Right kidney (tissue), 9 donors: Measurements from ENCODE around the gene TGM6.

Experiments used
- DNase-seq: peaks from one replicate; pipeline ENCODE4 v3.0.0-alpha.2; 2016
- long read RNA-seq, 8 donors: transcript quantifications; one replicate each; lab custom pipeline, GENCODE V29; 2026

The TGM6 gene
- long read RNA-seq, donor 1 = 0 reads
- long read RNA-seq, donor 2 = 0 reads
- long read RNA-seq, donor 3 = 0 reads
- long read RNA-seq, donor 4, partial matches to known transcripts = 158 of 401 reads
- long read RNA-seq, donor 4, other reads (novel, unspliced or antisense) = 243 of 401 reads
- long read RNA-seq, donor 5 = 0 reads
- long read RNA-seq, donor 6 = 0 reads
- long read RNA-seq, donor 7 = 0 reads
- long read RNA-seq, donor 8 = 0 reads

- DNase-seq = no peak
Measured at GRCh38 chr20:2380601-2381000, at the start of gene TGM6. Gene TGM6, plus strand, starts transcription at chr20:2380901. Its CDS starts 68 bp downstream, at chr20:2380969.

- DNase-seq = no peak
Measured at GRCh38 chr20:2331106-2331505, 49.6 kb upstream of the TGM6 start.

- DNase-seq = no peak
Measured at GRCh38 chr20:2331901-2332565, 48.7 kb upstream of the TGM6 start.

- no peak for DNase-seq
Measured at GRCh38 chr20:2332711-2333110, 48.0 kb upstream of the TGM6 start.

- DNase-seq = no peak
Measured at GRCh38 chr20:2333821-2334220, 46.9 kb upstream of the TGM6 start.

GRCh38 chr20:2335096-2335870 lies 45.4 kb upstream of the TGM6 start:
- DNase-seq = no peak

- DNase-seq = no peak
Measured at GRCh38 chr20:2336471-2336870, 44.2 kb upstream of the TGM6 start.

GRCh38 chr20:2337142-2337541 lies 43.6 kb upstream of the TGM6 start:
- no peak for DNase-seq

- DNase-seq = peak; percentile 12
Measured at GRCh38 chr20:2338411-2339066, 42.2 kb upstream of the TGM6 start.

- no peak for DNase-seq
Measured at GRCh38 chr20:2340136-2340535, 40.6 kb upstream of the TGM6 start.

- no peak for DNase-seq
Measured at GRCh38 chr20:2340823-2341222, 39.9 kb upstream of the TGM6 start.

GRCh38 chr20:2341336-2341735 lies 39.4 kb upstream of the TGM6 start:
- no peak for DNase-seq

- DNase-seq = no peak
Measured at GRCh38 chr20:2342243-2342642, 38.5 kb upstream of the TGM6 start.

- DNase-seq = no peak
Measured at GRCh38 chr20:2346188-2346587, 34.5 kb upstream of the TGM6 start.

- DNase-seq = no peak
Measured at GRCh38 chr20:2348336-2348735, 32.4 kb upstream of the TGM6 start.

- DNase-seq = no peak
Measured at GRCh38 chr20:2349801-2350200, 30.9 kb upstream of the TGM6 start.

- no peak for DNase-seq
Measured at GRCh38 chr20:2350606-2351005, 30.1 kb upstream of the TGM6 start.

- no peak for DNase-seq
Measured at GRCh38 chr20:2353231-2353630, 27.5 kb upstream of the TGM6 start.

GRCh38 chr20:2357114-2357513 lies 23.6 kb upstream of the TGM6 start:
- no peak for DNase-seq

- DNase-seq = no peak
Measured at GRCh38 chr20:2358006-2358405, 22.7 kb upstream of the TGM6 start.

- DNase-seq = no peak
Measured at GRCh38 chr20:2361035-2361593, 19.6 kb upstream of the TGM6 start.

GRCh38 chr20:2363187-2363586 lies 17.5 kb upstream of the TGM6 start:
- no peak for DNase-seq

- no peak for DNase-seq
Measured at GRCh38 chr20:2363587-2363986, 17.1 kb upstream of the TGM6 start.
